NK-92 (cell line): ENCODE data around the gene DNASE1L2.

ENCODE experiments used
- DNase-seq: peaks from one replicate; lab custom pipeline; 2025; ENCODE audit not compliant: unreplicated experiment; lab: John Stamatoyannopoulos, UW

DNASE1L2 gene, protein sequence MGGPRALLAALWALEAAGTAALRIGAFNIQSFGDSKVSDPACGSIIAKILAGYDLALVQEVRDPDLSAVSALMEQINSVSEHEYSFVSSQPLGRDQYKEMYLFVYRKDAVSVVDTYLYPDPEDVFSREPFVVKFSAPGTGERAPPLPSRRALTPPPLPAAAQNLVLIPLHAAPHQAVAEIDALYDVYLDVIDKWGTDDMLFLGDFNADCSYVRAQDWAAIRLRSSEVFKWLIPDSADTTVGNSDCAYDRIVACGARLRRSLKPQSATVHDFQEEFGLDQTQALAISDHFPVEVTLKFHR

DNA sequence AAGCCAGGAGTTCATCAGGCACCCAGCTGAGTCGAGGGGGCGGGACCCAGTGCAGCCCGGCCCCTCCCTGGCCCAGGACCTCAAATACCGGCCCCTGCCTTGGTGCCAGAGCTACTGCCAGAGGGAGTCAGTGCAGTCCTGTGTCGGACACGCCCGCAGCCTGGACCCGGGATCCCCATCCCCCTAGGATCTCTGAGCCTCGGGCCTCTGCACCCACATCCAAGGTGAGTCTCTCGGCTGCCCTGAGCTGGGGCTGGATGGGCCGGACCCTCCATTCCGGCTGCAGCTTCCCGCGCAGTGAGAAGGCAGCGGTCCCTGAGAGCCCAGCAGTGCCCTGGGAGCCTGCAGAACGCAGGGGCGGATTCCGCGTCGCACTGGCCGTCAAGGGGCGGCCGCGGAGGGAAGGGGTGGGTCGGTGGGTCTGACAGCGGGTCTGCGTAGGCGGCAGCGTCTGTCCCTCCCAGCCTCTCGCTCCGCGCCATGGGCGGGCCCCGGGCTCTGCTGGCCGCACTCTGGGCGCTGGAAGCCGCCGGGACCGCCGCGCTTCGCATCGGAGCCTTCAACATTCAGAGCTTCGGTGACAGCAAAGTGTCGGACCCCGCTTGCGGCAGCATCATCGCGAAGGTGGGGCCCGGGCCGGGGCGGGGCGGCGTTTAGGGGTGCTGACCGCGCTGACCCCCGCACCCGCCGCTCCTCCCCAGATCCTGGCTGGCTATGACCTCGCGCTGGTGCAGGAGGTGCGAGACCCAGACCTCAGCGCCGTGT, at the start of gene DNASE1L2:
TSS of gene DNASE1L2 (plus strand) at position 108 of the 765 bp plus-strand sequence. CDS start at position 481, 373 bp downstream.
- DNase-seq: no peak

- no peak for DNase-seq
Observed at GRCh38 chr16:2186505-2186904, 49.7 kb upstream of the DNASE1L2 start.

- DNase-seq: no peak
Observed at GRCh38 chr16:2187212-2187611, 49.0 kb upstream of the DNASE1L2 start.

GRCh38 chr16:2188395-2188794, 47.8 kb upstream of the DNASE1L2 start:
- no peak for DNase-seq

- no peak for DNase-seq
Observed at GRCh38 chr16:2189252-2189893, 46.9 kb upstream of the DNASE1L2 start.

GRCh38 chr16:2190002-2190658, 46.1 kb upstream of the DNASE1L2 start:
- no peak for DNase-seq

- no peak for DNase-seq
Observed at GRCh38 chr16:2190659-2191445, 45.4 kb upstream of the DNASE1L2 start.

DNA sequence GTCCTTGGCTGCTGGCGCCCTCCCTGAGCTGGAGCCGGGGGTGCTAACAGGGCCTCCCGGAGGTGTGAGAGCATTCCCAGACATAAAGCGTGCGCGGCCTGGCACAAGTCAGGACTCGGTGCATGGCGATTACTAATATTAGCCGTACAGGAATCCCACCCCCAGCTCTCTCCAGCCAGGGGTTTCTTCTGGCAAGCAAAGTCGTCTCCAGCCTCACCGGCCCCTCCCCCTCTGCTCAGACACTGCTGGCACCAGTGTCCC, 44.9 kb upstream of the DNASE1L2 start:
- DNase-seq: no peak

- DNase-seq: no peak
Observed at GRCh38 chr16:2194166-2194834, 41.9 kb upstream of the DNASE1L2 start.

GRCh38 chr16:2194852-2195321, 41.4 kb upstream of the DNASE1L2 start:
- DNase-seq: no peak

GRCh38 chr16:2195322-2196161, 40.7 kb upstream of the DNASE1L2 start:
- DNase-seq: no peak

- no peak for DNase-seq
Observed at GRCh38 chr16:2196162-2196980, 39.9 kb upstream of the DNASE1L2 start, which contains the start of gene CASKIN1. CASKIN1 (minus strand) TSS chr16:2196605; CDS start chr16:2196432, 173 bp downstream.

DNA sequence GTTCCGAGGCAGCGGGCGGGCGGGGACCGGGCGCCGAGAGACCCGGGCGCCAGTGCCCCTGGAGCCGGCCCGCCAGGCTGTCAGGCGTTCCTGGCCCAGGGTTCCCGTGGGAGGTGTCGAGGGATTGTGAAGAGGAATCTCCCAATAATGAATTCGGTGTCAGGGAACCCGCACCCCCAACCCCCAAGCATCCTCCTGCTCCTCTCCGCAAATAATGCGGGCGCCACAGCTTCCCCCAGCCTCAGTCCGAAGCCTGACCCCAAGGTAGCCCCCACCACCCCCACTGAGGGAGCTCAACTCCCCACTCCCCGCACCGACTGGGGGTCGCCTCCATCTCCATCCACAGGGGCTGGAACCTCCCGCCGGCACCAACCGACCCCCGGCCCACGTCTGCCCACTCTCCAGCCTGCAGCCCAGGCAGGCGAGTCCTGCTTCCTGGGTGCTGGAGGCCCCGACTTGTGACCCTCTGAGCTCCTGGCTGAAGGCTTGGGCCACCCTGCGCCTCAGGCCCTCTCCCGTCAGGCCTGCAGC, 39.2 kb upstream of the DNASE1L2 start:
- DNase-seq: no peak

DNA sequence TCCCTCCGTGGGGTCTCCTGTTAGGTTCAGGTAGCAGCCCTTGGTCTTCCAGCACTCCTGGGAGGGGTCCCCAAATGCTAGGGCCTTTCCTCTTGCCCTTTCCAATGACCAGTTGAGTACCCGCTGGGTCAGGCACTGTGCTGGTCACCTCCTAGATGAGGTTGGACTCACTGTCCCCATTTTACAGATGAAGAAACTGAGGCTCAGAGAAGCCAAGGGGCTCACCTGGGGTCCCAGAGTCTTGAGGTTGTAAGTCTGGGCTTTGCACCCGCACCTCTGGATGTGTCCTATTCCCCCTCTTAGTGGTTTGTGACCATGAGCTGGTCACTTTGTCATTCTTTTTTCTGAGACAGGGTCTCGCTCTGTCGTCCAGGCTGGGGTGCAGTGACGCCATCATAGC, 38.5 kb upstream of the DNASE1L2 start:
- DNase-seq: no peak

GRCh38 chr16:2198283-2198682, 38.0 kb upstream of the DNASE1L2 start:
- DNase-seq: no peak

DNA sequence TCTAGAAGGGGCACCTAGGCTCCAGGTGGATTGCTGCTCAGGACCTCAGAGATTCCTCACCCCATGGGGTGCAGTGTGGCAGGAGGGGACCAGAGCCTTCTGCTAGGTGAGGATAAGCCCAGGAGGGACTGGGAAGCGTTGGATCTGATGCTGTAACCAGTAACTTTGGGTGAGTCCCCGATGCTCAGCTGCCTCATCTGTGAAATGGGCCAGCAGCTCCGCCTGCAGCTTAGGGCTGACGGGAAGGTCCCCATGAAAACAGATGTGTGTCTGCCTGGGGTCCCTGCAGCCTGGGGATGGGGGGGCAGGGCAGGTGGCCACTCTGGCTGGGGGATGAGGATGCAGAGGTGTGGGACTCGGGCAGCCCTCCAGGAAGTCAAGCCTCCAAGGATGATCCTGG, 37.1 kb upstream of the DNASE1L2 start:
- DNase-seq: no peak

DNA sequence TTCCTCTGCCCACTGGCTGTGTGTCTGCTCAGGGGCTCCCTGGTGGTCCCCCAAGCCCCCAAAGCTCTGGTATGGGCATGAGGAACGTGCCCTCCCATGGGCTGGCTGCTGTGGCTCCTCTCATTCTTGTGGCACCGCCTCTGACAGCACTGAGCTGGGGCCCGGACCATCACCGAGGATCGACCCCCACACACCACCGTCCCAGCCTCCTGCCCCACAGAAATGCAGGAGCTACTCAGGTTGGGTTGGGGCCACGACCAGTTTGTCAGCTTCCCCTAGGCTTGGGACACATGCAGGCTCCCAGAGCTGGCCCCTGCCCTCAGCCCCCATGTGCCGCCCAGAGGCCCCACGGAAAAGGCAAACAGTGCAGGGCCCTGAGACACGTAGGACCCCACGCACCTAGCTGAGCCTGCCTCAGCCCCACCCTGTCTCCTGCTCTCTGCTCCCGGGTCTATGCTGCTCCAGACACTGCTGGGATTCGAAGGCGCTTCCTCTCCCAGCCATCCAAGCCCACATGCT, 36.6 kb upstream of the DNASE1L2 start:
- no peak for DNase-seq

DNA sequence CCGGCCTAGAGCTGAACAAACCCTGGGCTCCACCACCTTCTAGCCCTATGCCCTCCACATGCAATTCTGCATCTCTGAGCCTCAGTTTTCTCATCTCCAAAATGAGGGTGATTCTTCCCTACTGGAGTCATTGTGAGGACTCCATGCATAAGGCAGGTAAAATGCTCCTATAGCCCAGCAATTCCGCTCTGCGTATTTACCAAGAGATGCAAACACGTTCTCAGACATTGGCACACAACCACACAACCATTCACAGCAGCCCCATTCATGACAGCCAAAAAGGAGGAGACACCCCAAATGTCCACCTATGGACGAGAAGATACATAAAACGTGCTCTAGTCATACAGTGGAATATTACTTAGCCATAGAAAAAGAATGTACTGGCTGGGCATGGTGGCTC, 35.9 kb upstream of the DNASE1L2 start:
- DNase-seq: no peak
